K562 (cell line): ENCODE measurements around the gene IDS. TPM values are rescaled to one million over a fixed set of nuclear protein-coding genes. Genes with fewer than 3 reads are reported as not detected.

ENCODE experiments used
- ARNT ChIP-seq, 2 experiments: fragments of 450-650 bp; IDR thresholded peaks; 2 replicates each; pipeline ENCODE4 v1.6.1; 2016; ENCODE audit warnings: mild to moderate bottlenecking in 1 of 2
- ATF2 ChIP-seq: sonication (generic); formaldehyde crosslinking; IDR thresholded peaks from 2 replicates; pipeline ENCODE4 v1.8.1; 2022; ENCODE audit warnings: missing genetic modification reagents
- CREM ChIP-seq: IDR thresholded peaks from 2 replicates; pipeline ENCODE4 v1.6.1; 2014; ENCODE audit warnings: antibody characterized with exemption, low read depth
- CTCF ChIP-seq, 3 experiments: IDR thresholded peaks in 2 of 3; conservative IDR thresholded peaks in 1 of 3; 2 replicates each; pipeline ENCODE4 v1.5.1; 2011 to 2012; ENCODE audit warnings: low read length in 3 of 3, mild to moderate bottlenecking in 3 of 3, control low read depth in 2 of 3, improper control_type of control experiment in 1 of 3, inconsistent platforms in 1 of 3, low read depth in 1 of 3, mixed read lengths in 1 of 3, moderate library complexity in 1 of 3; ENCODE audit not compliant: insufficient read depth in 2 of 3
- DACH1 ChIP-seq: fragments of 450-650 bp; IDR thresholded peaks from 2 replicates; pipeline ENCODE4 v1.6.1; 2018; ENCODE audit not compliant: partially characterized antibody
- GTF2F1 ChIP-seq: IDR thresholded peaks from 2 replicates; pipeline ENCODE4 v1.6.1; 2011; ENCODE audit warnings: low read depth, low read length, improper control_type of control experiment
- MAZ ChIP-seq, 2 experiments: fragments of 450-650 bp in 1 of 2; sonication (generic) in 1 of 2; formaldehyde crosslinking; IDR thresholded peaks in 1 of 2; conservative IDR thresholded peaks in 1 of 2; 2 replicates each; pipeline versions ENCODE4 v1.4.0 to v1.5.0; 2020; ENCODE audit warnings: mild to moderate bottlenecking in 1 of 2, missing genetic modification reagents in 1 of 2
- NCOA2 ChIP-seq, 2 experiments: fragments of 450-650 bp; IDR thresholded peaks; 2 replicates each; pipeline ENCODE4 v1.6.1; 2018; ENCODE audit warnings: mild to moderate bottlenecking in 2 of 2, moderate library complexity in 1 of 2; ENCODE audit not compliant: partially characterized antibody in 2 of 2
- PBX2 ChIP-seq, 2 experiments: IDR thresholded peaks in 1 of 2; conservative IDR thresholded peaks in 1 of 2; 2 replicates each; pipeline ENCODE4 v1.6.1; 2016; ENCODE audit warnings: low read depth in 2 of 2, mild to moderate bottlenecking in 1 of 2, missing compliant biosample characterization in 1 of 2, missing genetic modification characterization in 1 of 2, moderate library complexity in 1 of 2
- PHTF2 ChIP-seq: fragments of 250-450 bp; sonication (Bioruptor Pico); IDR thresholded peaks from 2 replicates; pipeline ENCODE4 v1.5.0; 2021; ENCODE audit warnings: mild to moderate bottlenecking
- PKNOX1 ChIP-seq: fragments of 450-650 bp; IDR thresholded peaks from 2 replicates; pipeline ENCODE4 v1.6.1; 2016
- RHOXF2B ChIP-seq: fragments of 250-450 bp; sonication (Bioruptor Pico); conservative IDR thresholded peaks from 2 replicates; pipeline ENCODE4 v1.5.1; 2021
- ZNF146 ChIP-seq: IDR thresholded peaks from one replicate; pipeline ENCODE4 v1.6.1; 2018; ENCODE audit warnings: missing compliant biosample characterization; ENCODE audit not compliant: unreplicated experiment
- ZNF239 ChIP-seq: fragments of 250-450 bp; sonication (Bioruptor Pico); IDR thresholded peaks from 2 replicates; pipeline ENCODE4 v1.4.0; 2020; ENCODE audit warnings: mild to moderate bottlenecking
- ZNF592 ChIP-seq: fragments of 450-650 bp; IDR thresholded peaks from 2 replicates; pipeline ENCODE4 v1.6.1; 2017; ENCODE audit warnings: antibody characterized with exemption, mild to moderate bottlenecking
- ZNF75A ChIP-seq: fragments of 450-650 bp; formaldehyde crosslinking; IDR thresholded peaks from 2 replicates; pipeline ENCODE4 v1.4.0; 2020; ENCODE audit warnings: mild to moderate bottlenecking
- polyA plus RNA-seq, 8 experiments: library from polyadenylated mRNA; depleted of rRNA in 4 of 8; stranded (reverse) in 5 of 8; unstranded in 3 of 8; fragments of >200 nt; fragmentation: Nextera tagmentation in 2 of 8; fragmentation: Illumina TruSeq in 1 of 8; extraction: Ambion mirVana in 2 of 8; extraction: Trizol in 1 of 8; gene quantifications; 2 replicates each; pipeline versions ENCODE4 v1.2.1 to v1.2.3, GENCODE V29; 2011 to 2014; ENCODE audit warnings: inconsistent platforms in 1 of 8, missing spikeins in 1 of 8
- total RNA-seq, 7 experiments: library from RNA; depleted of rRNA in 6 of 7; stranded (reverse); fragments of >200 nt in 6 of 7; fragmentation: Illumina TruSeq in 2 of 7; extraction: Trizol in 2 of 7; gene quantifications; 2 replicates each; pipeline versions ENCODE4 v1.2.1 to v1.2.3, GENCODE V29; 2011 to 2021; ENCODE audit warnings: low replicate concordance in 1 of 7

Gene IDS
- total and polyA plus RNA-seq, 9 of the 15 experiments (the other 6 are each of a cell fraction or from before 2014, with no cell fraction given): 2.0 to 18.6 (median 8.6) TPM

- TF ChIP-seq NCOA2 (IDR thresholded peaks at IDR 0.05; ENCODE audit: partially characterized antibody in 2 of 2) (no peak), ARNT (IDR thresholded peaks at IDR 0.05) (no peak), ATF2 (CRISPR knock-in tag) (no peak), CTCF (IDR thresholded peaks at IDR 0.05 in 2 of 3, conservative IDR thresholded peaks at IDR 0.05 in 1 of 3; ENCODE audit: insufficient read depth in 2 of 3, low read depth in 1 of 3, low read length in 3 of 3) (peak; percentile 72 to 74 (median 72)), PHTF2 (CRISPR knock-in tag) (no peak), ZNF239 (CRISPR knock-in tag) (no peak), RHOXF2B (no peak), ZNF592 (no peak), MAZ (CRISPR knock-in tag; conservative IDR thresholded peaks at IDR 0.05 in 1 of 2, IDR thresholded peaks at IDR 0.05 in 1 of 2) (no peak), PBX2 (CRISPR knock-in tag; IDR thresholded peaks at IDR 0.05; ENCODE audit: low read depth) (no peak), PBX2 (tag; conservative IDR thresholded peaks at IDR 0.05; ENCODE audit: low read depth) (peak; percentile 63), GTF2F1 (no peak), CREM (no peak), DACH1 (no peak), PKNOX1 (0 out of 2 replicates have a peak, but pooled peaks have one; percentile 14), ZNF146 (CRISPR knock-in tag) (no peak), ZNF75A (CRISPR knock-in tag) (no peak)
Measured at GRCh38 chrX:149512225-149512885, 7.2 kb upstream of the IDS start (continued).
